Measurements from ENCODE around the gene PHTF1.
A peak's percentile ranks its signal among the peaks of the same experiment; 100 is the strongest.

- TF ChIP-seq CTCF (conservative IDR thresholded peaks at IDR 0.05) = peak; percentile 17
- TF ChIP-seq ZFX (IDR thresholded peaks at IDR 0.05) = no peak
Measured at GRCh38 chr1:113714606-113715269, 44.5 kb downstream of the PHTF1 start.

All from C4-2B (cell line).